Measurements from ENCODE around the gene MINDY3. TPM values are rescaled to one million over a fixed set of nuclear protein-coding genes. Genes with fewer than 3 reads are reported as not detected.
"Not testable (repeated sequence)": the region's sequence is repeated elsewhere in the genome, so short reads cannot be mapped to it uniquely, and the experiment has no call there.

MINDY3 gene
- total RNA-seq, 1 experiment from 2014 or later = 40.3 TPM

GRCh38 chr10:15763006-15763405 lies 97.3 kb downstream of the MINDY3 start:
- DNase-seq (ENCODE audit: low read depth in 1 of 2, low spot score in 2 of 2) = no peak
- Histone ChIP-seq H3K27ac (no peak overlapping the region), H3K9me3 (replicated peaks) (no peaks in the 10 kb centered on the region), H3K27me3 (replicated peaks) (peaks cover 3% of the 10 kb centered on the region; the same call in 1 of the 2 replicates), H3K4me1 (replicated peaks) (no peaks in the 10 kb centered on the region), H3K4me3 (no peak overlapping the region), H3K36me3 (no peaks in the 10 kb centered on the region)

- H3K4me3 ChIP-seq; H3K36me3 ChIP-seq; H3K4me1 ChIP-seq (replicated peaks); DNase-seq (ENCODE audit: low read depth in 1 of 2, low spot score in 2 of 2); H3K27ac ChIP-seq; H3K27me3 ChIP-seq (replicated peaks); H3K9me3 ChIP-seq (replicated peaks): not testable (repeated sequence)
These were observed 98.1 kb downstream of the MINDY3 start for GRCh38 chr10:15762239-15762638.

- H3K9me3 ChIP-seq (replicated peaks); H3K36me3 ChIP-seq; H3K27me3 ChIP-seq (replicated peaks); H3K4me3 ChIP-seq; H3K27ac ChIP-seq; H3K4me1 ChIP-seq (replicated peaks); DNase-seq (ENCODE audit: low read depth in 1 of 2, low spot score in 2 of 2): not testable (repeated sequence)
These were observed 99.1 kb downstream of the MINDY3 start for GRCh38 chr10:15761224-15761623.

DNA sequence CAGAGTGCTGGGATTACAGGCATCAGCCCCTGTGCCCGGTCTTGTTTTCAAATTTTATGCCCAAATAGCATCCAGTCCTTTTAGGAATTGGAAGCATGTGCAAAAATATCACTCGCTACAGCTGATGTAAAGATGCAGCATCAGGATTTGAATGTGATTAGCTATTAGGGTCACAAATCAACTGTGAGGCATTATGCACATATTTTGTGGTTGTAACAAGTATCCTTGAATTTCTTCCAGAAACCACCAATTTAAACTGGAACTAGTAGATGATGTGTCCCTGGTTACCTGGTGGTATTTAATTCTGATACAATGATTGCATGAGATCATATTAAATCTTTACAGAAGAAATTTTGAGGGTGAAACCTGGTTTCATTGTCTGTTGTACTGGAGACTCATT lies 99.6 kb downstream of the MINDY3 start:
- H3K4me1 ChIP-seq (replicated peaks) = no peaks in the 10 kb centered on the region
- H3K4me3 ChIP-seq = no peak overlapping the region
- no peaks in the 10 kb centered on the region for H3K36me3 ChIP-seq
- no peak for DNase-seq (ENCODE audit: low read depth in 1 of 2, low spot score in 2 of 2)
- no peak overlapping the region for H3K27ac ChIP-seq
- H3K9me3 ChIP-seq (replicated peaks) = no peaks in the 10 kb centered on the region
- H3K27me3 ChIP-seq (replicated peaks) = peaks cover 3% of the 10 kb centered on the region

- Histone ChIP-seq H3K4me1 (replicated peaks) (no peaks in the 10 kb centered on the region), H3K9me3 (replicated peaks) (no peaks in the 10 kb centered on the region), H3K27ac (no peak overlapping the region), H3K4me3 (no peak overlapping the region), H3K36me3 (no peaks in the 10 kb centered on the region), H3K27me3 (replicated peaks) (peaks cover 8% of the 10 kb centered on the region)
- no peak for DNase-seq (ENCODE audit: low read depth in 1 of 2, low spot score in 2 of 2)
These were observed 101.0 kb downstream of the MINDY3 start for GRCh38 chr10:15759265-15759664.

DNA sequence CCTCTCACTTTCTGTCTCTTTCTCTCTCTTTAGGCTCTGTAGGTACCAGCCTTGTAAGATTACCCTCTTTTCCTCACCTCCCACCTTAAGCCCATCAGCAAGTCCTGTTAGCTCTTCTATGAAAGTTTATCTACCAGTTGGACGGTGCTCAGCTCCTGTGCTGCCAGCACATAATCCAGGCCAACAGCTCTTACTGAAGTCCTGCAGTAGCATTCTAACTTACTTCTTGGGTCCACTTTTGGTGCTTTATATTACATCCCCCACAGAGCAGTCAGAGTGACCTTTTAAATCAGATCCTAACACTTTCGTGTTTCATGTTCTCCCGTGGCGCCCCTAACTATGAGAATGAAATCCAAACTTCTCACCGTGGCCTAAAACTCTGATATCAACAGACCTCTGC lies 101.7 kb downstream of the MINDY3 start:
- DNase-seq (ENCODE audit: low read depth in 1 of 2, low spot score in 2 of 2) = no peak
- Histone ChIP-seq H3K27me3 (replicated peaks) (peaks cover 8% of the 10 kb centered on the region), H3K9me3 (replicated peaks) (no peaks in the 10 kb centered on the region), H3K4me3 (no peak overlapping the region), H3K4me1 (replicated peaks) (no peaks in the 10 kb centered on the region), H3K27ac (no peak overlapping the region), H3K36me3 (no peaks in the 10 kb centered on the region)

GRCh38 chr10:15754937-15755336 lies 105.4 kb downstream of the MINDY3 start:
- H3K4me3 ChIP-seq = no peak overlapping the region
- H3K27me3 ChIP-seq (replicated peaks) = peaks cover 5% of the 10 kb centered on the region
- H3K36me3 ChIP-seq = no peaks in the 10 kb centered on the region
- no peak for DNase-seq (ENCODE audit: low read depth in 1 of 2, low spot score in 2 of 2)
- no peak overlapping the region for H3K27ac ChIP-seq
- H3K4me1 ChIP-seq (replicated peaks) = no peaks in the 10 kb centered on the region
- no peaks in the 10 kb centered on the region for H3K9me3 ChIP-seq (replicated peaks)

DNA sequence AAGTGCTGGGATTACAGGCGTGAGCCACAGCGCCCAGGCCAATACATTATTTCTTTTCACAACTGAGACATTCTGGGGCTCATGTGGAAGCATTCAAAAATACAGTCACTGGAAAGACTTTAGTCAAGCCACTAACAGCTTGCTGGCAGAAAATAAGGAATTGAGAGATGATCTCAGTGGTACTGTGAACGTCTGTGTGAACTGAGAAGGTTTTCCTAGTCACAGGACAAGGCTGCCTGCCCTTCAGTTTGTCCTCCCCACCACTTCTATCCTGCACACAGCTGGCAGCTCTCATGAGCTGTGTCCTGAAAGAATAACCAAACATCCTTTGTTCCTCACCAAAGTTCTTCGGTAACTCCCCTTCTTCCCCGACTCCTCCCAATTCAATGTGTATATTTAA lies 109.3 kb downstream of the MINDY3 start:
- Histone ChIP-seq H3K9me3 (replicated peaks) (no peaks in the 10 kb centered on the region), H3K4me1 (replicated peaks) (no peaks in the 10 kb centered on the region), H3K4me3 (no peak overlapping the region), H3K27ac (no peak overlapping the region), H3K36me3 (no peaks in the 10 kb centered on the region), H3K27me3 (replicated peaks) (peaks cover 5% of the 10 kb centered on the region)
- no peak for DNase-seq (ENCODE audit: low read depth in 1 of 2, low spot score in 2 of 2)

GRCh38 chr10:15748126-15748525 lies 112.2 kb downstream of the MINDY3 start:
- Histone ChIP-seq H3K9me3 (replicated peaks) (no peaks in the 10 kb centered on the region), H3K27ac (no peak overlapping the region), H3K4me3 (no peak overlapping the region), H3K36me3 (no peaks in the 10 kb centered on the region), H3K27me3 (replicated peaks) (no peaks in the 10 kb centered on the region; the same call in 1 of the 2 replicates), H3K4me1 (replicated peaks) (peaks cover 3% of the 10 kb centered on the region)
- DNase-seq (ENCODE audit: low read depth in 1 of 2, low spot score in 2 of 2) = no peak

GRCh38 chr10:15747632-15748031 lies 112.7 kb downstream of the MINDY3 start:
- no peaks in the 10 kb centered on the region for H3K36me3 ChIP-seq
- no peak overlapping the region for H3K27ac ChIP-seq
- H3K27me3 ChIP-seq (replicated peaks) = no peaks in the 10 kb centered on the region; the same call in 1 of the 2 replicates
- no peak overlapping the region for H3K4me3 ChIP-seq
- H3K4me1 ChIP-seq (replicated peaks) = peaks cover 8% of the 10 kb centered on the region
- H3K9me3 ChIP-seq (replicated peaks) = no peaks in the 10 kb centered on the region
- no peak for DNase-seq (ENCODE audit: low read depth in 1 of 2, low spot score in 2 of 2)

DNA sequence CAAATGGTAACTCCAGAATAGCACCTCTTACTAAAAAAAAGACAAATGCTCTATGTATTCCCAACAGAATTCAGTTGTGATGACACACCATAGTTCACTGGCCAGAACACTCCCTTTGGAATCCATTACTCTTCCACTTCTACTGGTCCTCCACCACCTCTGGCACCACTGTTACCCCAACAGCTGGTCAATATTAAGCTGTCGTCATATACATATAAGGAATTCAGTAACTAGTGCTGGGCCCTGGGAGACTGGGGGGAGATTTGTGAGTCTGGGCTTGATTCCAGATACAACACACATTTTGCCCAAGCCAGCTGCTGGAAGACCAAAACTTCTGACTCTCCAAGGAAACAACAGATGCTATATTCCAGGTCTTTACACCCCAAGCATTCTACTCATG lies 114.6 kb downstream of the MINDY3 start:
- no peaks in the 10 kb centered on the region for H3K27me3 ChIP-seq (replicated peaks)
- H3K27ac ChIP-seq = no peak overlapping the region
- DNase-seq (ENCODE audit: low read depth in 1 of 2, low spot score in 2 of 2) = no peak
- no peaks in the 10 kb centered on the region for H3K36me3 ChIP-seq
- peaks cover 10% of the 10 kb centered on the region for H3K4me1 ChIP-seq (replicated peaks)
- no peaks in the 10 kb centered on the region for H3K9me3 ChIP-seq (replicated peaks)
- no peak overlapping the region for H3K4me3 ChIP-seq

- Histone ChIP-seq H3K36me3 (no peaks in the 10 kb centered on the region), H3K27me3 (replicated peaks) (no peaks in the 10 kb centered on the region), H3K27ac (no peak overlapping the region), H3K4me3 (no peak overlapping the region), H3K9me3 (replicated peaks) (no peaks in the 10 kb centered on the region), H3K4me1 (replicated peaks) (peaks cover 10% of the 10 kb centered on the region)
- DNase-seq (ENCODE audit: low read depth in 1 of 2, low spot score in 2 of 2) = peak; percentile 36 to 67
These were observed 116.0 kb downstream of the MINDY3 start for GRCh38 chr10:15744217-15744865.

DNA sequence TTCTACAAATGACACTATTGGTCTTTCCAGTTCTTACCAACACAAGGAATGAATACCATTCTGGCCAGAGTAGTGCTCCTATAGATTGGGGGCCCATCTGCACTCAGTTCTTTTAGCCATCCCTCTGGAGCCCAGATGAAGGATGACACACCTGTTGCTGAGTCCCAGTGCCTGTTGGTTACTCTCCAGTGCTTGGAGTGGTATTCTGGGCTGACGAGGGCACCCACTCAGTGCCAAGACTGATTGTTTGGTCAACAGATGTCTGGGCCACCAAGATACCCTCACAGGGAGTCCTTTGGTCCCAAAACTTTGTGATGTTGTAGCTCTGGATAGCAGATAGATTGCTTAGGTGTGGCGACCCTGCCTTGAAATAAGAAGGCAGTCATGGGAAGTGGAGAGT lies 116.9 kb downstream of the MINDY3 start:
- H3K4me1 ChIP-seq (replicated peaks) = peaks cover 10% of the 10 kb centered on the region
- no peaks in the 10 kb centered on the region for H3K36me3 ChIP-seq
- no peaks in the 10 kb centered on the region for H3K27me3 ChIP-seq (replicated peaks)
- H3K27ac ChIP-seq = no peak overlapping the region
- no peak overlapping the region for H3K4me3 ChIP-seq
- no peaks in the 10 kb centered on the region for H3K9me3 ChIP-seq (replicated peaks)
- DNase-seq (ENCODE audit: low read depth in 1 of 2, low spot score in 2 of 2) = no peak

DNA sequence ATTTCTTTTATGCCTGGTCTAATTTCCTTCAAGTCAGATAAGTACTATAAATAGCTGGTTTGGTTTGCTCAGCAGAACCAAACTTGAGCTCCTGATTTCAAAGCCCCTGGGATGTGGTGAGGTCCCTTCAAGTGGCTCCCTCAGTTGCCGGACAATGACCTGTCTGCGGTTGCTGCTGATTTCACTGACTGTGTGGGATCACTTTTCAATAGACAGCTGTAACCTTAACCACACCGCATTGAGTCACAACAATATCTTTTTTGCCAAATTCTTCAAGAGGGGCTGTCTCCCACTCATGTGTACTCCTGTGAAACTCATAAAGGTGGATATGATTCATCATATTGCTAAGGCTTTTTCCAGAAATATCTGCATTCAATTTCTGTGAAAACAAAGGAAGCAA lies 117.5 kb downstream of the MINDY3 start:
- H3K36me3 ChIP-seq = no peaks in the 10 kb centered on the region
- DNase-seq (ENCODE audit: low read depth in 1 of 2, low spot score in 2 of 2) = peak; percentile 43 to 54
- no peak overlapping the region for H3K4me3 ChIP-seq
- H3K27me3 ChIP-seq (replicated peaks) = no peaks in the 10 kb centered on the region
- H3K9me3 ChIP-seq (replicated peaks) = no peaks in the 10 kb centered on the region
- H3K4me1 ChIP-seq (replicated peaks) = peaks cover 10% of the 10 kb centered on the region
- H3K27ac ChIP-seq = no peak overlapping the region

DNA sequence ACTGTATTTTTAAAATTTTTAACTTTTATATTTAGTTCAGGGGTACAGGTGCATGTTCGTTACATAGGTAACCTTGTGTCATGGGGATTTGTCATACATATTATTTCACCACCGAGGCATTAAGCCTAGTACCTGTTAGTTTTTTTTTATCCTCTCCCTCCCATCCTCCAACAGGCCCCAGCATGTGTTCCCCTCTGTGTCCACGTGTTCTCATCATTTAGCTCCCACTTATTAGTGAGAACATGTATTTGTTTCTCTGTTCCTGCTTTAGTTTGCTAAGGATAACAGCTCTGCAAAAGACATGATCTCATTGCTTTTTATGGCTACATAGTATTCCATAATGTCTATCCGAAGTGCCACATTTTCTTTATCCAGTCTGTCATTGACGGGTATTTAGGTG lies 118.2 kb downstream of the MINDY3 start:
- no peak for DNase-seq (ENCODE audit: low read depth in 1 of 2, low spot score in 2 of 2)
- Histone ChIP-seq H3K36me3 (no peaks in the 10 kb centered on the region), H3K27ac (no peak overlapping the region), H3K4me3 (no peak overlapping the region), H3K9me3 (replicated peaks) (no peaks in the 10 kb centered on the region), H3K4me1 (replicated peaks) (peaks cover 10% of the 10 kb centered on the region), H3K27me3 (replicated peaks) (no peaks in the 10 kb centered on the region)

All from SJSA1 (cell line).